Retinal pigment epithelial cell (primary cell): Measurements from ENCODE around the gene ANKFY1.

Experiments used
- DNase-seq: peaks from one replicate; pipeline ENCODE4 v3.0.0-alpha.2; 2010; ENCODE audit warnings: low read depth
- H3K4me3 ChIP-seq: 2 replicates; pipeline ENCODE4 v1.5.1; 2011; ENCODE audit warnings: mild to moderate bottlenecking, low read length, control low read depth, moderate library complexity
- CTCF ChIP-seq: conservative IDR thresholded peaks from 2 replicates; pipeline ENCODE4 v1.5.1; 2011; ENCODE audit warnings: low read depth, low read length, control low read depth, inconsistent platforms

ANKFY1 gene

GRCh38 chr17:4189280-4189679 is 74.5 kb downstream of the ANKFY1 start:
- DNase-seq: no peak
- TF ChIP-seq CTCF: no peak
- H3K4me3 ChIP-seq: no peak overlapping the region

DNA sequence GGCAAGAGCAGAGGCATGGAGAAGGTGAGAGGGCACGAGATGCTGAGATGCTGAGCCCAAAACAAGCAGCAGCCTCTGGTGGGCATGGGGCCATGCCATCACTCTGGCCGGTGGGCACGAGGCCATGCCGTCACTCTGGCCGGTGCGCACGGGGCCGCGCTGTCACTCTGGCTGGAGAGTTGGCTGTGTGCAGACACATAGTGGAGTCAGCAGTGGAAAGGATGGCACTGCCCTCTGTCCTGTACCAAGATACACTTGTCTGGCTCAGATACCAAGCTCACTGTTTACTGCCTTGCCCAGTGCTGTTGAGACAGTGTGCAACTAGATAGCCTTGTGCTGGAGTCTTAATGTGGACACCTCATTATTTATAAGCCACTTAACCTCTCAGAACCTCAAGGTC is 75.7 kb downstream of the ANKFY1 start:
- DNase-seq: no peak
- H3K4me3 ChIP-seq: no peak overlapping the region

GRCh38 chr17:4187076-4187475 is 76.7 kb downstream of the ANKFY1 start:
- DNase-seq: no peak
- TF ChIP-seq CTCF: no peak
- H3K4me3 ChIP-seq: no peak overlapping the region

More for the DNA sequence above, 75.7 kb downstream of the ANKFY1 start:
- no peak for TF ChIP-seq CTCF

- no peak overlapping the region for H3K4me3 ChIP-seq
- TF ChIP-seq CTCF: no peak
- DNase-seq: no peak
These were observed 77.4 kb downstream of the ANKFY1 start for GRCh38 chr17:4186357-4186881.

DNA sequence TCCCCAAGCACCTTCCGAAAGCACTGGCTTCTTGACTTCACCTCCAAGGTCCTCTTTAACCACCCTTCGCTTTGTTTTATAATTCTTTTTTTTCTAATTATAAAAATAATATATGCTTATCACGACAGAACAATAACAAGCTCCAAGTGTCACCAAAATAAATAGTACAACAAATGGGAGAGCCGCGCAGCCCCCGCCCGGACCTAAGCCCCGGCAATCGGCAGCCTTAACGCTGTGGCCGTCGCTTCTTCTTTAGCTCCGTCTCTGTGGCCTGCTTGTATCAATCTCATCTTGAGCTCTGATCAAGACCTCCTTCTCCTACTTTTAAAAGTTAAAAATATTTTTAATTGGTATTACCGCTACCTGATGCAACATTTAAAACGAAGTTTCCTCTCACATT is 78.1 kb downstream of the ANKFY1 start:
- no peak for DNase-seq
- TF ChIP-seq CTCF: no peak
- H3K4me3 ChIP-seq: no peak overlapping the region

GRCh38 chr17:4184811-4185210 is 79.0 kb downstream of the ANKFY1 start:
- TF ChIP-seq CTCF: no peak
- no peak for DNase-seq
- H3K4me3 ChIP-seq: no peak overlapping the region

- TF ChIP-seq CTCF: no peak
- H3K4me3 ChIP-seq: no peak overlapping the region
- DNase-seq: no peak
These were observed 81.7 kb downstream of the ANKFY1 start for GRCh38 chr17:4182043-4182442.
